Suprapubic skin (tissue), 4 donors: ENCODE measurements around the gene FUT1. TPM values are rescaled to one million over a fixed set of nuclear protein-coding genes. Genes with fewer than 3 reads are reported as not detected.
A peak's percentile ranks its signal among the peaks of the same experiment; 100 is the strongest.

Experiments
- DNase-seq, 2 donors: peaks; one replicate each; pipeline ENCODE4 v3.0.0-alpha.2; 2019; ENCODE audit warnings: low spot score in 2 of 2
- H3K27ac ChIP-seq: fragments of 200-600 bp; sonication (generic); one replicate; pipeline ENCODE4 v1.5.1; 2019
- H3K27me3 ChIP-seq: fragments of 200-600 bp; sonication (generic); one replicate; pipeline ENCODE4 v1.5.1; 2019
- H3K36me3 ChIP-seq: fragments of 200-600 bp; sonication (generic); one replicate; pipeline ENCODE4 v1.5.1; 2019
- H3K4me1 ChIP-seq: fragments of 200-600 bp; sonication (generic); one replicate; pipeline ENCODE4 v1.5.1; 2019
- H3K4me3 ChIP-seq: fragments of 200-600 bp; sonication (generic); one replicate; pipeline ENCODE4 v1.5.1; 2019; ENCODE audit warnings: mild to moderate bottlenecking
- H3K9me3 ChIP-seq: fragments of 200-600 bp; sonication (generic); one replicate; pipeline ENCODE4 v1.5.1; 2019
- CTCF ChIP-seq, 2 donors: fragments of 200-600 bp in 1 of 2; fragments of 450-650 bp in 1 of 2; sonication (generic) in 1 of 2; IDR thresholded peaks; one replicate each; pipeline ENCODE4 v1.5.1; 2016 to 2019; ENCODE audit warnings: antibody characterized with exemption in 2 of 2, mild to moderate bottlenecking in 1 of 2, moderate library complexity in 1 of 2
- EP300 ChIP-seq: sonication (generic); formaldehyde crosslinking; IDR thresholded peaks from one replicate; pipeline ENCODE4 v1.6.1; 2017; ENCODE audit warnings: antibody characterized with exemption
- POLR2A ChIP-seq, 2 donors: fragments of 450-650 bp; IDR thresholded peaks; one replicate each; pipeline ENCODE4 v1.6.1; 2017; ENCODE audit warnings: antibody characterized with exemption in 2 of 2, mild to moderate bottlenecking in 2 of 2, moderate library complexity in 2 of 2
- POLR2AphosphoS5 ChIP-seq, 3 donors: sonication (generic); formaldehyde crosslinking; IDR thresholded peaks; one replicate each; pipeline ENCODE4 v1.6.1; 2017; ENCODE audit warnings: antibody characterized with exemption in 3 of 3
- WGBS: methylation state at CpG from one replicate; pipeline ENCODE4 v1.1.5; 2018; 5-methylcytosine and 5-hydroxymethylcytosine counted together
- total RNA-seq, 4 donors: library from RNA; depleted of rRNA; stranded (reverse); fragments of >200 nt; gene quantifications; one replicate each; pipeline ENCODE4 v1.1.0, GENCODE V29; 2016

The FUT1 gene
- total RNA-seq, 4 donors from 2014 or later = 1.2 to 3.9 (median 2.6) TPM

GRCh38 chr19:48713041-48713863, 39.2 kb downstream of the FUT1 start:
- Histone ChIP-seq H3K27ac (no peak overlapping the region), H3K4me3 (peak overlapping the region; percentile 56), H3K4me1 (peaks cover 40% of the 10 kb centered on the region), H3K36me3 (no peaks in the 10 kb centered on the region), H3K9me3 (no peaks in the 10 kb centered on the region), H3K27me3 (no peaks in the 10 kb centered on the region)
- TF ChIP-seq EP300 (no peak), POLR2A (IDR thresholded peaks at IDR 0.05) (no peak), CTCF (IDR thresholded peaks at IDR 0.05) (no peak), POLR2AphosphoS5 (IDR thresholded peaks at IDR 0.05) (no peak)
- 33% methylated on average over 16 of the region's 25 CpGs for WGBS
- DNase-seq = no peak

- H3K4me3 ChIP-seq = no peak overlapping the region
- H3K4me1 ChIP-seq = peaks cover 30% of the 10 kb centered on the region
- no peak for DNase-seq
- H3K36me3 ChIP-seq = no peaks in the 10 kb centered on the region
- no peaks in the 10 kb centered on the region for H3K9me3 ChIP-seq
- WGBS = 89% methylated on average over 3 of the region's 4 CpGs
- no peak overlapping the region for H3K27ac ChIP-seq
- H3K27me3 ChIP-seq = no peaks in the 10 kb centered on the region
- TF ChIP-seq EP300 = no peak
- no peak for TF ChIP-seq CTCF (IDR thresholded peaks at IDR 0.05)
- TF ChIP-seq POLR2A (IDR thresholded peaks at IDR 0.05) = no peak
- no peak for TF ChIP-seq POLR2AphosphoS5 (IDR thresholded peaks at IDR 0.05)
Measured at GRCh38 chr19:48711106-48711662, 41.3 kb downstream of the FUT1 start.

- peaks cover 7% of the 10 kb centered on the region for H3K4me1 ChIP-seq
- WGBS = 71% methylated on average over 10 of the region's 11 CpGs
- H3K27ac ChIP-seq = no peak overlapping the region
- TF ChIP-seq EP300 (no peak), POLR2A (IDR thresholded peaks at IDR 0.05) (no peak), POLR2AphosphoS5 (IDR thresholded peaks at IDR 0.05) (no peak), CTCF (IDR thresholded peaks at IDR 0.05) (no peak)
- DNase-seq = no peak
- H3K4me3 ChIP-seq = no peak overlapping the region
- no peaks in the 10 kb centered on the region for H3K27me3 ChIP-seq
- peaks cover 5% of the 10 kb centered on the region for H3K36me3 ChIP-seq
- no peaks in the 10 kb centered on the region for H3K9me3 ChIP-seq
Measured at GRCh38 chr19:48708471-48708870, 44.0 kb downstream of the FUT1 start.

GRCh38 chr19:48705431-48705830, 47.0 kb downstream of the FUT1 start:
- Histone ChIP-seq H3K4me3 (no peak overlapping the region), H3K27me3 (no peaks in the 10 kb centered on the region), H3K27ac (no peak overlapping the region), H3K4me1 (no peaks in the 10 kb centered on the region), H3K9me3 (no peaks in the 10 kb centered on the region), H3K36me3 (peaks cover 8% of the 10 kb centered on the region)
- 94% methylated on average over 2 of the region's 2 CpGs for WGBS
- DNase-seq = no peak
- TF ChIP-seq CTCF (IDR thresholded peaks at IDR 0.05) = no peak

- 98% methylated on average over 18 of the region's 23 CpGs for WGBS
- Histone ChIP-seq H3K9me3 (no peaks in the 10 kb centered on the region), H3K36me3 (peaks cover 8% of the 10 kb centered on the region)
Measured at GRCh38 chr19:48703316-48703715, 49.1 kb downstream of the FUT1 start.

More at GRCh38 chr19:48703316-48703715, 49.1 kb downstream of the FUT1 start:
- H3K27me3 ChIP-seq = no peaks in the 10 kb centered on the region
- DNase-seq = no peak
- H3K4me3 ChIP-seq = no peak overlapping the region
- TF ChIP-seq CTCF (IDR thresholded peaks at IDR 0.05) = no peak
- TF ChIP-seq POLR2A (IDR thresholded peaks at IDR 0.05) = no peak
- TF ChIP-seq EP300 = no peak
- no peak for TF ChIP-seq POLR2AphosphoS5 (IDR thresholded peaks at IDR 0.05)
- H3K4me1 ChIP-seq = no peaks in the 10 kb centered on the region
- no peak overlapping the region for H3K27ac ChIP-seq
